Epidermal melanocyte (primary cell): ENCODE data around the gene SERPINB6.
A peak's percentile ranks its signal among the peaks of the same experiment; 100 is the strongest.
"Not testable (repeated sequence)": the region's sequence is repeated elsewhere in the genome, so short reads cannot be mapped to it uniquely, and the experiment has no call there.

Experiments used
- DNase-seq: peaks from one replicate; pipeline ENCODE4 v3.0.0; 2011; ENCODE audit warnings: low spot score; ENCODE audit not compliant: insufficient read length

SERPINB6 gene

DNA sequence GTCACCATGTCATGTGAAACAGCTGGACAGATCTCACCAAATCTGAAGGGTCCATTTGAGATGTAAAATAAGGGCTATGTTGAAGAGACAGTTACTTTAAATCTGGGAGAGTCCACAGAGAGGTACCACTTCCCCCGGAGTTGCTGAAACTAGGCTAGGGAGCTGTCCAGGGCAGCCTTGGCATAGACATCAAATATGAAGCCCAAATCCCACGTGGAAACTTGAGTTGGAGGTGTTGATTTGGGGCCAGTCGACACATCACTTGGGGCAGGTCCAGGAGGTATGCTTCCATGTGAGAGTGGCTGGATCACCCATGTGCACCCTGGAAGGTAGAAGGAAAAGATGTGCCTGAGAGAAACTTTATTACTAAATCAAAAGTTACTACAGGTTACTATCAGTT lies 56.2 kb downstream of the SERPINB6 start:
- DNase-seq, result no peak

DNA sequence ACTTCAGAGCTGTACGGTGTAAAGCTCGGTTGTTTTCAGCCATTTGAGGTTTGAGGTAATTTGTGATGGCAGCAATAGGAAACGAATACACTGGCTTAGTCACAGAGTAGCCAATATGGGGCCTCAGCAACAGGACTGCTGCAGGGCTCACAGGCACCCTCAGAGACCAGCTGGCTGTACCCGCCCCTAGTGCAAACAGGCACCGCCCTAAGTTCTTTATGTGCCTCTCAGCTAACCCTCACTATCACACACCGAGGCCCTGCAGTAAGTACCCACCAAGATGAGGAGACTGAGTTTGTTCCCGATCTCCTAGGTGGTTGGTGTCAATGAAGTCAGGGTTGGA lies 57.1 kb downstream of the SERPINB6 start:
- DNase-seq, result no peak

DNA sequence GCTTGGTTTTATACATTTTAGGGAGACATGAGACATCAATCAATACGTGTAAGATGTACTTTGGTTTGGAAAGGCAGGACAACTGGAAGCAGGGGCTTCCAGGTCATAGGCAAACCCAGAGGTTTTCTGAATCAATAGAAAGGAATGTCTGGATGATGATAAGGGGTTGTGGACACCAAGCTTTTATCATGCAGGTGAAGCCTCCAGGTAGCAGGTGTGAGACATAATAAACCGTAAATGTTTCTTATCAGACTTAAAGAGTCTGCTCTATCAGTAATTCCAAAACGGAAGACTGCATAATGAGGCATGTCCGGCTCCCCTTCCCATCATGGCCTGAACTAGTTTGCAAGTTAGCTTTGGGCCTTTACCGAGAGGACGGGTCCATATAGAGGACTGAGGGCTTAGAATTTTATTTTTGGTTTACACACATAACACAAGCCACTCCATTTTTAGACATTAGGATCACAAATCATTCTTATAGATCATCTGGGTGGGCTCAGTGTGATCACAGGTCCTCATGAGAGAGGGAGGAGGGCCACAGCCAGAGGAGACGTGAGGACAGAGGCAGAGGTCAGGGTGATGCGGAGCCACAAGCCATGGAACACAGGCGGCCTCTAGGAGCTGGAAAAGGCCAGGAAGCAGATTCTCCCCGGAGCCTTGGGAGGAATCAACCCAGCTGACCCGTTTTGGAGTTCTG lies 57.6 kb downstream of the SERPINB6 start:
- DNase-seq, result no peak

DNA sequence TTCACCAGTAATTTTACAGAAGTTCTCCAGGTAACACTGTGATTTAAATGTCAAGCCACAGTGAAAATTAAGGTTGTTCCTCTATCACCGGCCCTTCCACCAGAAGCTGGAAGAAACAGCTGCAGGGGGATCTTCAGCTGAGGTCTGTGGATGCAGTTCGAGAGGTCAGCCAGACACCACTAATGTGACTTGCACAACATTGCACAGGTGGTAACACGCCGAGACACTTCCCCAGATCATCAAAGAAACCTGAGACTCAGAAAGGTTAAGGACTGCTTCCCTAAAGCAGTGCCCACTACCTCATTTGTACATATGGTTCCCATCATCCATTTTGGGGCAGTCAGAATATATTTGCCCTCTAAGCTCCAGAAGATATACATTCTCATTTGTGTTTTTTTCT lies 60.2 kb downstream of the SERPINB6 start:
- DNase-seq, result no peak

DNA sequence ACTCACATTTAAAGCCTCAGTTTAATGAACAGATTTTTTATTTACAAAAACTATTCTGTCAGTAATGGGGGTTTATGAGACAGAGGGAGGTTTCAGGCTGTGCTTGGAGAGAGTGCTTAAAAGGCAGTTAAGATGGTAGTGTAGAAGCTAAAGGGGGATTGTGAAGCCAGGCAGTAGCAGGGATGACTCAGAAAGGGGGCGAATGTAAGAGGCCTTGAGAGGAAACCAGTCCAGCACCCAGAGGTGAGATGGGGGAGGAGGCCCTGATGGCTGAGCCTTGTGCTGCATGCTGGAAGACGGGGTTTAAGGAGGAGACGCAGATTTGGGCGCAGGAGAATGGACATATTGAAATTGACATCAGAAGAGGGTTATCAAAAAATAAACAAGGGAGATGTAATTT lies 61.6 kb downstream of the SERPINB6 start:
- no peak for DNase-seq

GRCh38 chr6:2909051-2909606 lies 62.2 kb downstream of the SERPINB6 start:
- DNase-seq, result not testable (repeated sequence)

- DNase-seq, result not testable (repeated sequence)
These were observed 62.9 kb downstream of the SERPINB6 start for GRCh38 chr6:2908516-2908915.

DNA sequence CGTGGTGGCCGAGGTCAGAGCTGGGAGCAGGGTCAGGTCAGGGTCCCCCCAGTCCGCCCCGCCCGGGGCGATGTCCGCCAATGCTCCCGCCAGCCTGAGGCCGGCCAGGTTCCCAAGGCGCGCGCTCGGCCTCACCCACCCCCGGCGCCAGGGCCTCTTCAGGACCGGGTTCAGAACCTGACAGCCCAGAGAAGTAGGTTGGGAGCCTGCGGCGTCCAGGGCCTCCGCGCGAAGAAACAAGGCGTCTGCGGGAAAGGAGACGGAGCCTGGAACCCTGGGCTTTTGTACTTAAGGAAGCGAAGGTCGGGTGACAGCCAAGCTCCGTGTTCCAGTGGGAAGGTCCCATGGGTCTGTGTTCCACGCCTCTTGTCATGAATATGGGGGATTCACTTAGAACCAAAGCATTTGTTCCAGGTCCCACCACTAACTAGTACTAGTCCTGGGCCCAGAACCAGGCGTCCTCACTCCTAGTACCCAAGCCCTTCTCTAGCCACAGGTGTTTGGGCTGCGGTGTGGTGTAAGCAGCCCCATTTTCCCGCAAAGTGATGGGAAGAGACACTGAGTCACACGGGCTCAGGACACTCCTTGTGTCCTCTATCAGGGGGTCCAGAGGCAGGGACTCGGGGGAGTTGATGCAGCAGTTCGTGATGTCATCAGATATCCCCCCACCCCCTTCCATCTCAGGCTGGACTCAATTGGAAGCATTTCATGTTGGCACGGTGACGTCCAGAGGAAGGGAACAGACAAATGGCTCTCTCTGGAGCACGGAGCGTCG lies 67.8 kb downstream of the SERPINB6 start:
- DNase-seq, result not testable (repeated sequence)

GRCh38 chr6:2901645-2902502 lies 69.5 kb downstream of the SERPINB6 start:
- DNase-seq, result not testable (repeated sequence)

DNA sequence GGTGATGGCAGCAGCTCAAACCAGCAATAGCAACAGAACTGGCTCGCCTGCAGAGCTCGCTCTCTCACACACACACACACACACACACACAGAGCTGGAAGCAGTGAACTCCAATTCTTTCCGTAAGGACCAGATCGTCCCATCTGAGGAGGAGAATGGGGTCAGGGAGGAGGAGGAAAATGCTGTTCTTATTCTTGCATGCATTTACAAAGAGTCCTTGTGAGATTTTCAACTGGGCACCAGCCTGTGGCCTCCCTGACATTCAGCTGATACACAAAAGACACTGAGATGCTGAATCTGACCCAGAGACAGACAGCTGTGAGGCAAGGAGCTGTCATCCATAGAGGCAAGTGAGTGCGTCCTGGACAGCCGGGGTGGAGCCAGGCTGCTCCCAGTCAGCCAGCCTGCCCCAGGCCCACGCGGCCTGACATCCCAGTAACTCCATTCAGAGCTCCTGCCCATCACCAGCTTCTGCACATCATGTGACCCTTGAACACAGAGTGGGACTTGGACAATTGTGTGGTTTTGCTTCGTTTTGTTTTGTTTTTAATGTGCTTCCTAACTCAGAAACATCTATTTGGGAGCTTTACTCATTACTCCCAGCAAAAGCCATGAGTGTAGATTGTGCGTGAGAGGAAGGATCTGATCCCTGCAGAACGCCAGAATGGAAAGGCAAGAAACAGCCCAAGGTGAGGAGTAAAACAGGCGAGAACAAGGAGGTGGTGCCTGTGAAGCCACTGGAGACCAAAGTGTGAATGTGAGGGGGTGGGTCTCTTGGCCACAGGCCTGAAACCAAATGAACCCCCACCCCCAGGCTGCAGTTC lies 70.3 kb downstream of the SERPINB6 start:
- DNase-seq, result peak; percentile 36

DNA sequence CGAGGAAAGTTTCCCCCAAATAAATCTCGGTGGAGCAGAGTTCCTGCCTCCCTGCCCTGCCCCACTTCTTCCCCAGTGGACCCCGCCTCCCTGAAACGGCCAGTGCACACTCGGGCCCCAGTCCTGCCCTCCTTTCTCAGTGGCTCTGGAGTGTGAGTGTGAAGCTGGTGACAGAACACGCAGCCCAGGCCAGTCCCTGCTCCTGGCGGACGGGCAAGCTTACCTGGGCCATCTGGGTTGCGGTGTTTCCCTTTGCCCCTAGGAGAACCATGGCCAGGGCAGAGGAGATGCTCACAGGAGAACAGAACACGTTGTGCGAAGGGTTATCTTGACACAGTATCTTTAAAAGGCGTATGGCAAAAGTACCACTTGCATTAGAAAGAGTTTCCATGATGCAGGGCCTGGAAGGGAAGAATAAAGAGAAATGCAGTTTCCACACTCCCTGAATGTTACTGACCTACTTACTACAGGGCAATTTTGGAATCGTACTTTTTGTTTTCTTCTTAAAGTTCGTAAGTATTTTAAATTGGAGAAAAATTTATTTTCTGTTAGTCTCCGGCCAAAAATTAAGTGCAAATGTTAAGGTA lies 71.1 kb downstream of the SERPINB6 start:
- DNase-seq, result no peak

DNA sequence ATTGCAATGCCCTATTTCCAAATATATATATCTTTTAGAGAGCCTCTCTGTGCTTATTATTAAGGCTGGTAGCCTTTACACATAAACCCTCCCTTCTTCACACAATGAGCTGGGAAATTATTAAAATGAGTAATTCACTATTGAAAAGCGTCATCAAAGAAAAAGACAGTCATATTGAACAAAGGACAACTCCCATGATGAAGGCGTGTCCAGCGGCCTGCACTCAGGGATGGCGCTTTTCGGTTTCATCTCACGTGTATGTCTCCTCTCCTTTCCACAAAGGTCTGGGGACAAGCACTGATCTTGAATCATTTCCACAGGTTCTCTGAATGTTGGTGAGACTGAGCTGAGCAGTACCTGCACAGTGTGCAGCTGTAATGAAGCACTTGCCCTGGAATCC lies 71.8 kb downstream of the SERPINB6 start:
- no peak for DNase-seq
